Smooth muscle cell (in vitro differentiated cells): ENCODE measurements around the gene SP8. TPM values are rescaled to one million over a fixed set of nuclear protein-coding genes. Genes with fewer than 3 reads are reported as not detected.
A peak's percentile ranks its signal among the peaks of the same experiment; 100 is the strongest.

Source experiments
- DNase-seq: peaks from one replicate; lab custom pipeline; 2025; ENCODE audit not compliant: unreplicated experiment; lab: John Stamatoyannopoulos, UW
- H2AFZ ChIP-seq: fragments of 200-600 bp; sonication (generic); 2 replicates; pipeline ENCODE4 v1.6.0; 2016; ENCODE audit warnings: antibody characterized with exemption, low read depth, mild to moderate bottlenecking
- H3F3A ChIP-seq: fragments of 200-600 bp; sonication (generic); 2 replicates; pipeline ENCODE4 v1.6.0; 2017; ENCODE audit warnings: antibody characterized with exemption, low read depth
- H3K27ac ChIP-seq: fragments of 200-600 bp; sonication (generic); 2 replicates; pipeline ENCODE4 v1.5.1; 2016; ENCODE audit warnings: low read depth, mild to moderate bottlenecking
- H3K27me3 ChIP-seq: fragments of 200-600 bp; sonication (generic); 2 replicates; pipeline ENCODE4 v1.6.1; 2016; ENCODE audit warnings: low read depth, mild to moderate bottlenecking
- H3K36me3 ChIP-seq: fragments of 200-600 bp; sonication (generic); 2 replicates; pipeline ENCODE4 v1.5.1; 2016; ENCODE audit warnings: low read depth
- H3K4me1 ChIP-seq: fragments of 200-600 bp; sonication (generic); 2 replicates; pipeline ENCODE4 v1.5.1; 2016; ENCODE audit warnings: low read depth
- H3K4me2 ChIP-seq: fragments of 200-600 bp; sonication (generic); 2 replicates; pipeline ENCODE4 v1.6.0; 2016; ENCODE audit warnings: mild to moderate bottlenecking
- H3K4me3 ChIP-seq: fragments of 200-600 bp; sonication (generic); 2 replicates; pipeline ENCODE4 v1.5.1; 2016; ENCODE audit warnings: mild to moderate bottlenecking
- H3K79me2 ChIP-seq: fragments of 200-600 bp; sonication (generic); 2 replicates; pipeline ENCODE4 v1.6.0; 2016; ENCODE audit warnings: low read depth, mild to moderate bottlenecking
- H3K9ac ChIP-seq: fragments of 200-600 bp; sonication (generic); 2 replicates; pipeline ENCODE4 v1.6.0; 2016; ENCODE audit warnings: low read depth
- H3K9me3 ChIP-seq: fragments of 200-600 bp; sonication (generic); replicated peaks from 2 replicates; pipeline ENCODE4 v1.5.1; 2016; ENCODE audit warnings: low read depth
- H4K20me1 ChIP-seq: fragments of 200-600 bp; sonication (generic); 2 replicates; pipeline ENCODE4 v1.6.0; 2016; ENCODE audit warnings: low read depth
- CTCF ChIP-seq: fragments of 200-600 bp; sonication (generic); IDR thresholded peaks from 2 replicates; pipeline ENCODE4 v1.5.1; 2017; ENCODE audit warnings: borderline replicate concordance, mild to moderate bottlenecking, antibody characterized with exemption; ENCODE audit not compliant: insufficient read depth, poor library complexity, severe bottlenecking
- WGBS: methylation state at CpG from one replicate; pipeline ENCODE4 v1.1.7; 2016; ENCODE audit warnings: low lambda C conversion rate; 5-methylcytosine and 5-hydroxymethylcytosine counted together
- polyA plus RNA-seq: library from polyadenylated mRNA; unstranded; fragments of >200 nt; fragmentation: Nextera tagmentation; extraction: Ambion mirVana; gene quantifications from 2 replicates; pipeline ENCODE4 v1.2.1, GENCODE V29; 2016
- total RNA-seq: library from RNA; depleted of rRNA; stranded (reverse); fragments of >200 nt; gene quantifications from 2 replicates; pipeline ENCODE4 v1.2.3, GENCODE V29; 2014

The SP8 gene
- total and polyA plus RNA-seq, 2 experiments from 2014 or later, result not detected

GRCh38 chr7:20797462-20798080 lies 10.9 kb upstream of the SP8 start:
- no peak for DNase-seq
- under 1% methylated on average over 29 of the region's 40 CpGs for WGBS
- peaks cover 42% of the 10 kb centered on the region for H3K4me1 ChIP-seq
- H2AFZ ChIP-seq, result peak overlapping the region; percentile 12
- H3K4me3 ChIP-seq, result peak overlapping the region; percentile 54
- H3K4me2 ChIP-seq, result peak overlapping the region; percentile 82
- H3K27ac ChIP-seq, result no peak overlapping the region
- H3K9me3 ChIP-seq, result no peaks in the 10 kb centered on the region
- no peaks in the 10 kb centered on the region for H3K79me2 ChIP-seq
- H3K36me3 ChIP-seq, result no peaks in the 10 kb centered on the region
- peaks cover 88% of the 10 kb centered on the region for H3K27me3 ChIP-seq
- H3F3A ChIP-seq, result no peaks in the 10 kb centered on the region
- no peak for TF ChIP-seq CTCF
- no peaks in the 10 kb centered on the region for H4K20me1 ChIP-seq
- no peak overlapping the region for H3K9ac ChIP-seq

- TF ChIP-seq CTCF, result no peak
- Histone ChIP-seq H3K4me1 (peaks cover 48% of the 10 kb centered on the region), H3K27me3 (peaks cover 93% of the 10 kb centered on the region), H3K27ac (no peak overlapping the region), H4K20me1 (no peaks in the 10 kb centered on the region), H2AFZ (no peak overlapping the region), H3K9me3 (no peaks in the 10 kb centered on the region), H3K4me2 (peak overlapping the region; percentile 82), H3K9ac (no peak overlapping the region), H3F3A (no peaks in the 10 kb centered on the region), H3K36me3 (no peaks in the 10 kb centered on the region), H3K79me2 (no peaks in the 10 kb centered on the region), H3K4me3 (peak overlapping the region; percentile 54)
- 3% methylated on average over 19 of the region's 19 CpGs for WGBS
- DNase-seq, result no peak
Measured at GRCh38 chr7:20797042-20797461, 10.4 kb upstream of the SP8 start.

GRCh38 chr7:20796500-20796899 lies 9.8 kb upstream of the SP8 start:
- Histone ChIP-seq H3K27ac (no peak overlapping the region), H3K27me3 (peaks cover 98% of the 10 kb centered on the region), H3K4me2 (no peak overlapping the region), H3F3A (no peaks in the 10 kb centered on the region), H3K79me2 (no peaks in the 10 kb centered on the region), H3K36me3 (no peaks in the 10 kb centered on the region), H3K9ac (no peak overlapping the region), H3K9me3 (no peaks in the 10 kb centered on the region), H2AFZ (no peak overlapping the region), H3K4me1 (peaks cover 51% of the 10 kb centered on the region), H4K20me1 (no peaks in the 10 kb centered on the region), H3K4me3 (no peak overlapping the region)
- WGBS, result 10% methylated on average over 6 of the region's 6 CpGs
- no peak for TF ChIP-seq CTCF
- no peak for DNase-seq

GRCh38 chr7:20795881-20796280 lies 9.2 kb upstream of the SP8 start:
- Histone ChIP-seq H3K4me2 (no peak overlapping the region), H3K4me1 (peaks cover 51% of the 10 kb centered on the region), H3K27ac (no peak overlapping the region), H4K20me1 (no peaks in the 10 kb centered on the region), H3K4me3 (no peak overlapping the region), H3K79me2 (no peaks in the 10 kb centered on the region), H2AFZ (no peak overlapping the region), H3F3A (no peaks in the 10 kb centered on the region), H3K9me3 (no peaks in the 10 kb centered on the region), H3K9ac (no peak overlapping the region), H3K27me3 (peaks cover 98% of the 10 kb centered on the region), H3K36me3 (no peaks in the 10 kb centered on the region)
- TF ChIP-seq CTCF, result no peak
- WGBS, result 5% methylated on average over 5 of the region's 5 CpGs
- DNase-seq, result no peak
